H9 (cell line): Measurements from ENCODE around the gene CYTH3. TPM values are rescaled to one million over a fixed set of nuclear protein-coding genes. Genes with fewer than 3 reads are reported as not detected.

Experiments
- DNase-seq: peaks from one replicate; pipeline ENCODE4 v3.0.0-alpha.2; 2017
- H2AFZ ChIP-seq: one replicate; pipeline ENCODE4 v1.6.1; 2013; ENCODE audit warnings: mild to moderate bottlenecking, low read length, control low read depth, moderate library complexity
- H2AK5ac ChIP-seq: 2 replicates; pipeline ENCODE4 v1.6.1; 2013; ENCODE audit warnings: low read length, control low read depth, mixed read lengths; ENCODE audit not compliant: insufficient read length
- H2BK120ac ChIP-seq: one replicate; pipeline ENCODE4 v1.6.1; 2013; ENCODE audit warnings: low read depth, mild to moderate bottlenecking, low read length, control low read depth, inconsistent platforms; ENCODE audit not compliant: poor library complexity, severe bottlenecking
- H2BK12ac ChIP-seq: 2 replicates; pipeline ENCODE4 v1.6.1; 2013; ENCODE audit warnings: low read length, control low read depth, mixed read lengths, low read depth; ENCODE audit not compliant: insufficient read length
- H2BK15ac ChIP-seq: 2 replicates; pipeline ENCODE4 v1.6.1; 2013; ENCODE audit warnings: low read depth, low read length, control low read depth
- H2BK20ac ChIP-seq: one replicate; pipeline ENCODE4 v1.6.1; 2013; ENCODE audit warnings: low read depth, mild to moderate bottlenecking, low read length, control low read depth, inconsistent platforms; ENCODE audit not compliant: poor library complexity, severe bottlenecking
- H2BK5ac ChIP-seq: 2 replicates; pipeline ENCODE4 v1.6.1; 2013; ENCODE audit warnings: low read length, control low read depth, mixed read lengths; ENCODE audit not compliant: insufficient read length
- H3K14ac ChIP-seq: 2 replicates; pipeline ENCODE4 v1.6.1; 2013; ENCODE audit warnings: low read length, control low read depth; ENCODE audit not compliant: insufficient read depth
- H3K18ac ChIP-seq: 2 replicates; pipeline ENCODE4 v1.6.1; 2013; ENCODE audit warnings: low read depth, mild to moderate bottlenecking, mixed read lengths, low read length, control low read depth; ENCODE audit not compliant: insufficient read length
- H3K23ac ChIP-seq: 2 replicates; pipeline ENCODE4 v1.6.1; 2013; ENCODE audit warnings: low read length, control low read depth, mixed read lengths, low read depth; ENCODE audit not compliant: insufficient read length
- H3K23me2 ChIP-seq: 2 replicates; pipeline ENCODE4 v1.6.1; 2013; ENCODE audit warnings: low read depth, mild to moderate bottlenecking, mixed read lengths, low read length, control low read depth; ENCODE audit not compliant: insufficient read length, poor library complexity, severe bottlenecking
- H3K27ac ChIP-seq: 2 replicates; pipeline ENCODE4 v1.5.1; 2013; ENCODE audit warnings: low read length, control low read depth, mixed read lengths, low read depth; ENCODE audit not compliant: insufficient read length
- H3K27me3 ChIP-seq: 2 replicates; pipeline ENCODE4 v1.6.1; 2013; ENCODE audit warnings: low read length, control low read depth, inconsistent platforms; ENCODE audit not compliant: insufficient read depth
- H3K4ac ChIP-seq: 2 replicates; pipeline ENCODE4 v1.6.1; 2013; ENCODE audit warnings: low read depth, mild to moderate bottlenecking, control low read depth, inconsistent platforms, low read length, moderate library complexity
- H3K4me1 ChIP-seq: 2 replicates; pipeline ENCODE4 v1.6.1; 2013; ENCODE audit warnings: low read length, control low read depth, inconsistent platforms; ENCODE audit not compliant: insufficient read depth
- H3K4me2 ChIP-seq: 2 replicates; pipeline ENCODE4 v1.6.1; 2013; ENCODE audit warnings: low read length, control low read depth, mixed read lengths; ENCODE audit not compliant: insufficient read length, insufficient read depth
- H3K56ac ChIP-seq: 2 replicates; pipeline ENCODE4 v1.6.1; 2013; ENCODE audit warnings: low read depth, mild to moderate bottlenecking, mixed read lengths, low read length, control low read depth; ENCODE audit not compliant: insufficient read length
- H3K79me1 ChIP-seq: 2 replicates; pipeline ENCODE4 v1.6.1; 2013; ENCODE audit warnings: low read depth, mild to moderate bottlenecking, moderate library complexity, low read length, control low read depth, inconsistent platforms; ENCODE audit not compliant: insufficient read depth, poor library complexity, severe bottlenecking
- H3K79me2 ChIP-seq: 2 replicates; pipeline ENCODE4 v1.6.1; 2013; ENCODE audit warnings: low read length, control low read depth, inconsistent platforms; ENCODE audit not compliant: insufficient read depth
- H3K9ac ChIP-seq: 2 replicates; pipeline ENCODE4 v1.6.1; 2013; ENCODE audit warnings: low read length, control low read depth, mixed read lengths; ENCODE audit not compliant: insufficient read length; ENCODE audit errors: extremely low read depth
- H3K9me3 ChIP-seq: one replicate; pipeline ENCODE4 v1.6.1; 2013; ENCODE audit warnings: low read depth, low read length, inconsistent platforms; ENCODE audit not compliant: control insufficient read depth
- H3T11ph ChIP-seq: one replicate; pipeline ENCODE4 v1.6.1; 2013; ENCODE audit warnings: mild to moderate bottlenecking, low read length, control low read depth, inconsistent platforms
- H4K20me1 ChIP-seq: one replicate; pipeline ENCODE4 v1.6.1; 2013; ENCODE audit not compliant: control insufficient read depth, insufficient read length, insufficient read depth
- H4K5ac ChIP-seq: 2 replicates; pipeline ENCODE4 v1.6.1; 2013; ENCODE audit warnings: low read depth, mild to moderate bottlenecking, mixed read lengths, low read length, control low read depth; ENCODE audit not compliant: insufficient read length
- H4K8ac ChIP-seq: replicated peaks from 2 replicates; pipeline ENCODE4 v1.6.1; 2013; ENCODE audit warnings: low read length, control low read depth, mixed read lengths, low read depth; ENCODE audit not compliant: insufficient read length
- H4K91ac ChIP-seq: 2 replicates; pipeline ENCODE4 v1.6.1; 2013; ENCODE audit warnings: low read depth, mild to moderate bottlenecking, moderate library complexity, mixed read lengths, low read length, control low read depth; ENCODE audit not compliant: insufficient read length
- H3K27ac Mint-ChIP-seq, 3 experiments: 2 replicates in 2 of 3; 3 replicates in 1 of 3; pipeline ENCODE4 v1.8.0; 2020 to 2021; ENCODE audit warnings: mixed read lengths in 3 of 3, mild to moderate bottlenecking in 1 of 3, moderate library complexity in 1 of 3
- H3K27me3 Mint-ChIP-seq: 2 replicates; pipeline ENCODE4 v1.8.0; 2021; ENCODE audit warnings: low read depth, mild to moderate bottlenecking, moderate library complexity, mixed read lengths
- H3K36me3 Mint-ChIP-seq, 3 experiments: 2 replicates in 2 of 3; 3 replicates in 1 of 3; pipeline ENCODE4 v1.8.0; 2020 to 2021; ENCODE audit warnings: low read depth in 3 of 3, mixed read lengths in 3 of 3; ENCODE audit not compliant: insufficient read depth in 1 of 3
- H3K4me1 Mint-ChIP-seq, 2 experiments: 2 replicates each; pipeline ENCODE4 v1.8.0; 2020; ENCODE audit warnings: mixed read lengths in 2 of 2
- H3K4me3 Mint-ChIP-seq, 2 experiments: 2 replicates in 1 of 2; 3 replicates in 1 of 2; pipeline ENCODE4 v1.8.0; 2020 to 2021; ENCODE audit warnings: mild to moderate bottlenecking in 2 of 2, mixed read lengths in 2 of 2, moderate library complexity in 1 of 2
- H3K9me3 Mint-ChIP-seq, 2 experiments: 2 replicates in 1 of 2; 3 replicates in 1 of 2; pipeline ENCODE4 v1.8.0; 2020; ENCODE audit warnings: mild to moderate bottlenecking in 2 of 2, mixed read lengths in 2 of 2, moderate library complexity in 1 of 2
- CTCF ChIP-seq: fragments of 200-600 bp; sonication (generic); conservative IDR thresholded peaks from 3 replicates; pipeline ENCODE4 v1.8.0; 2021; ENCODE audit warnings: antibody characterized with exemption, mild to moderate bottlenecking
- WGBS: extraction: QIAGEN DNeasy Blood & Tissue Kit; methylation state at CpG from one replicate; pipeline ENCODE4 v1.1.7; 2013; ENCODE audit warnings: missing lambda C conversion rate, low lambda C conversion rate, mixed read lengths; ENCODE audit not compliant: insufficient read length; ENCODE audit errors: extremely low coverage; 5-methylcytosine and 5-hydroxymethylcytosine counted together
- total RNA-seq: library from RNA; stranded (reverse); gene quantifications from 2 replicates; pipeline ENCODE4 v1.2.1, GENCODE V29; 2021

CYTH3 gene
- total RNA-seq, 1 experiment from 2014 or later = 12.3 TPM

- TF ChIP-seq CTCF = no peak
- no peak overlapping the region for H4K5ac ChIP-seq
- H2BK20ac ChIP-seq = no peak overlapping the region
- Mint-ChIP-seq H3K4me3 (no peak overlapping the region), H3K9me3 (no peaks in the 10 kb centered on the region), H3K27ac (peak overlapping the region; percentile 49 to 92 (median 89); a peak in 5 of 7 replicates), H3K27me3 (no peaks in the 10 kb centered on the region; the same call in none of the 2 replicates), H3K4me1 (peaks cover 20 to 38% of the 10 kb centered on the region in 2 experiments), H3K36me3 (peaks cover 5 to 13% (median 6%) of the 10 kb centered on the region in 3 experiments; a peak in 6 of 7 replicates)
- H3K14ac ChIP-seq = no peak overlapping the region
- H4K20me1 ChIP-seq = no peaks in the 10 kb centered on the region
- no peak overlapping the region for H3K23ac ChIP-seq
- no peak overlapping the region for H3K4ac ChIP-seq
- no peak overlapping the region for H2BK120ac ChIP-seq
- no peak overlapping the region for H3T11ph ChIP-seq
- no peak overlapping the region for H3K18ac ChIP-seq
- no peak overlapping the region for H4K8ac ChIP-seq
- H2BK12ac ChIP-seq = no peak overlapping the region
- no peak overlapping the region for H3K27ac ChIP-seq
- no peaks in the 10 kb centered on the region for H3K79me1 ChIP-seq
- H3K27me3 ChIP-seq = no peaks in the 10 kb centered on the region
- no peak overlapping the region for H4K91ac ChIP-seq
- WGBS = no CpG with 5 or more reads among the region's 22 CpGs
- no peaks in the 10 kb centered on the region for H3K9me3 ChIP-seq
- H3K56ac ChIP-seq = no peak overlapping the region
- H3K9ac ChIP-seq = no peak overlapping the region
- no peaks in the 10 kb centered on the region for H3K79me2 ChIP-seq
- no peak overlapping the region for H3K4me2 ChIP-seq
- H3K23me2 ChIP-seq = no peaks in the 10 kb centered on the region
- no peak overlapping the region for H2BK15ac ChIP-seq
- DNase-seq = no peak
- no peak overlapping the region for H2AFZ ChIP-seq
- H2AK5ac ChIP-seq = no peak overlapping the region
- H3K4me1 ChIP-seq = peaks cover 4% of the 10 kb centered on the region; the same call in 1 of the 2 replicates
- H2BK5ac ChIP-seq = no peak overlapping the region
Observed at GRCh38 chr7:6167587-6168476, 104.6 kb downstream of the CYTH3 start.
